ENCODE data around the gene BSN.

Gene BSN

GRCh38 chr3:49611291-49611690 is 57.0 kb downstream of the BSN start:
- no peaks in the 10 kb centered on the region for H3K79me2 ChIP-seq (ENCODE audit: low read length)
- H4K20me1 ChIP-seq (ENCODE audit: insufficient read depth, low read length), result no peaks in the 10 kb centered on the region
- H3K4me1 ChIP-seq (ENCODE audit: low read length), result no peaks in the 10 kb centered on the region
- H3K9me3 ChIP-seq (ENCODE audit: insufficient read depth, low read length), result no peaks in the 10 kb centered on the region
- H3K9ac ChIP-seq (ENCODE audit: low read length), result no peak overlapping the region
- TF ChIP-seq EZH2phosphoT487 (IDR thresholded peaks at IDR 0.05; ENCODE audit: low read depth), result no peak
- no peak for TF ChIP-seq CTCF (IDR thresholded peaks at IDR 0.05; ENCODE audit: low read depth, low read length)
- H3K4me3 ChIP-seq (ENCODE audit: low read length), result no peak overlapping the region
- no peak overlapping the region for H2AFZ ChIP-seq (ENCODE audit: low read depth, low read length)
- no peak overlapping the region for H3K4me2 ChIP-seq (ENCODE audit: low read length)
- H3K36me3 ChIP-seq (replicated peaks; ENCODE audit: low read depth, low read length), result no peaks in the 10 kb centered on the region
- no peak overlapping the region for H3K27ac ChIP-seq (ENCODE audit: low read length)
- H3K27me3 ChIP-seq (ENCODE audit: low read depth, low read length), result no peaks in the 10 kb centered on the region

GRCh38 chr3:49611719-49612118 is 57.4 kb downstream of the BSN start:
- no peak for TF ChIP-seq EZH2phosphoT487 (IDR thresholded peaks at IDR 0.05; ENCODE audit: low read depth)
- no peak for TF ChIP-seq CTCF (IDR thresholded peaks at IDR 0.05; ENCODE audit: low read depth, low read length)
- H3K4me2 ChIP-seq (ENCODE audit: low read length), result no peak overlapping the region
- no peaks in the 10 kb centered on the region for H3K9me3 ChIP-seq (ENCODE audit: insufficient read depth, low read length)
- no peaks in the 10 kb centered on the region for H3K27me3 ChIP-seq (ENCODE audit: low read depth, low read length)
- no peak overlapping the region for H3K9ac ChIP-seq (ENCODE audit: low read length)
- no peak overlapping the region for H3K27ac ChIP-seq (ENCODE audit: low read length)
- H3K4me1 ChIP-seq (ENCODE audit: low read length), result no peaks in the 10 kb centered on the region
- no peaks in the 10 kb centered on the region for H3K36me3 ChIP-seq (replicated peaks; ENCODE audit: low read depth, low read length)
- H3K79me2 ChIP-seq (ENCODE audit: low read length), result no peaks in the 10 kb centered on the region
- no peak overlapping the region for H3K4me3 ChIP-seq (ENCODE audit: low read length)
- H2AFZ ChIP-seq (ENCODE audit: low read depth, low read length), result no peak overlapping the region
- H4K20me1 ChIP-seq (ENCODE audit: insufficient read depth, low read length), result no peaks in the 10 kb centered on the region

GRCh38 chr3:49614936-49615335 is 60.7 kb downstream of the BSN start:
- Histone ChIP-seq H4K20me1 (ENCODE audit: insufficient read depth, low read length) (no peaks in the 10 kb centered on the region), H3K27ac (ENCODE audit: low read length) (no peak overlapping the region), H2AFZ (ENCODE audit: low read depth, low read length) (no peak overlapping the region), H3K36me3 (replicated peaks; ENCODE audit: low read depth, low read length) (no peaks in the 10 kb centered on the region), H3K9ac (ENCODE audit: low read length) (no peak overlapping the region), H3K4me2 (ENCODE audit: low read length) (no peak overlapping the region), H3K4me3 (ENCODE audit: low read length) (no peak overlapping the region), H3K4me1 (ENCODE audit: low read length) (no peaks in the 10 kb centered on the region), H3K79me2 (ENCODE audit: low read length) (no peaks in the 10 kb centered on the region), H3K27me3 (ENCODE audit: low read depth, low read length) (0 out of 2 replicates have a peak, but pooled peaks cover 8% of the 10 kb centered on the region), H3K9me3 (ENCODE audit: insufficient read depth, low read length) (no peaks in the 10 kb centered on the region)
- no peak for TF ChIP-seq CTCF (IDR thresholded peaks at IDR 0.05; ENCODE audit: low read depth, low read length)

- no peak overlapping the region for H3K4me2 ChIP-seq (ENCODE audit: low read length)
- no peak overlapping the region for H3K4me3 ChIP-seq (ENCODE audit: low read length)
- H3K36me3 ChIP-seq (replicated peaks; ENCODE audit: low read depth, low read length), result no peaks in the 10 kb centered on the region
- no peak overlapping the region for H3K9ac ChIP-seq (ENCODE audit: low read length)
- TF ChIP-seq EZH2phosphoT487 (IDR thresholded peaks at IDR 0.05; ENCODE audit: low read depth) (no peak), CTCF (IDR thresholded peaks at IDR 0.05; ENCODE audit: low read depth, low read length) (no peak)
- H3K27ac ChIP-seq (ENCODE audit: low read length), result no peak overlapping the region
- 0 out of 2 replicates have a peak, but pooled peaks cover 8% of the 10 kb centered on the region for H3K27me3 ChIP-seq (ENCODE audit: low read depth, low read length)
- H3K79me2 ChIP-seq (ENCODE audit: low read length), result no peaks in the 10 kb centered on the region
- no peak overlapping the region for H2AFZ ChIP-seq (ENCODE audit: low read depth, low read length)
- H3K4me1 ChIP-seq (ENCODE audit: low read length), result no peaks in the 10 kb centered on the region
- no peaks in the 10 kb centered on the region for H4K20me1 ChIP-seq (ENCODE audit: insufficient read depth, low read length)
- no peaks in the 10 kb centered on the region for H3K9me3 ChIP-seq (ENCODE audit: insufficient read depth, low read length)
Observed at GRCh38 chr3:49616061-49616460, 61.8 kb downstream of the BSN start.

Data from OCI-LY3 (cell line).